HG02623 (cell line): Measurements from ENCODE around the gene RGS19.

Source experiments
- ATAC-seq: cut with Tn5 transposase; IDR thresholded peaks from one replicate; pipeline ENCODE4 v1.9.1; 2021; ENCODE audit warnings: moderate library complexity; ENCODE audit not compliant: unreplicated experiment

Gene RGS19

DNA sequence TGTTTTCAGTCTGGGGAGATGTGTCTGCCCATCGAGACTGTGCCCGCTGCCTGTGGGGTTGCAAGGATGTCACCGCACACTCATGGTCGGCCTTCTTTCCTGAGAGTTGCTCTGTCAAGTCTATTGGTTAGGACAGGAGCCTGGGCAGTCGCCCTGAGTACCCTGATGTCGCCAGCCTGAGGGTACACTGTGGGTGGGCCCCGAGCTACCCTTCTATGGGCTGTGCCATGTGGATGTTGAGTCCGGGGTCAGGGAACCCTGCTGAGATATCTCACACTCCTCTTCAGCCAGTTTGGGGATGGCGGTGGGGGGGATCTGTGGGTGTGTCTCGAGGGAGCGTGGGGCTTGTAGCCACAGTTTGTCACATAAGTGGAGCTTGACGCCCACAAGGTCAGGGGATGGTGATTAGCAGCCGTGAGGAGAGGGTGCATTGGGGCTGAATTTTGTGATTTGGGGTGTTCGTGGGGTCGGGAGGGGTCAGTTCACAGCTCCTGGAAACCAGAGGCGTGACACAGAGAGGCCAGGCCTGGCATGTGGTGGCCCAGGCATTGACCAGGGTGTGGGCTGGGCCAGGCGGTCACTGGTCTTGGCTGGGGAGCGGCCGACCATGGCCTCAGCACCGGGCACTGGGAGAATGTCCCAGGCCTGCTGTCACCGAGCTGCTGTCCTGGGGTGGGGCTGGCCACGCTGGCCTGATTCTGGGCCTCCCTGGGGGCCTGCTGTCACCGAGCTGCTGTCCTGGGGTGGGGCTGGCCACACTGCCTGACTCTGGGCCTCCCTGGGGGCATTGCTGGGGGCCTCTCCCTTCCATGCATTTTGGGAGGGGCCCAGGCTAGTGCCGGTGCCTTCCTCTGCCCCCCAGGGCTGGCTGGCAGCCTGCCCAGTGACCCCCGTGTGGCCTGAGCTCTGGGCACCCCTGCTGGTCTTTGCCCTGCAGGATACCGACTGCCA is 29.7 kb upstream of the RGS19 start:
- ATAC-seq: no peak

DNA sequence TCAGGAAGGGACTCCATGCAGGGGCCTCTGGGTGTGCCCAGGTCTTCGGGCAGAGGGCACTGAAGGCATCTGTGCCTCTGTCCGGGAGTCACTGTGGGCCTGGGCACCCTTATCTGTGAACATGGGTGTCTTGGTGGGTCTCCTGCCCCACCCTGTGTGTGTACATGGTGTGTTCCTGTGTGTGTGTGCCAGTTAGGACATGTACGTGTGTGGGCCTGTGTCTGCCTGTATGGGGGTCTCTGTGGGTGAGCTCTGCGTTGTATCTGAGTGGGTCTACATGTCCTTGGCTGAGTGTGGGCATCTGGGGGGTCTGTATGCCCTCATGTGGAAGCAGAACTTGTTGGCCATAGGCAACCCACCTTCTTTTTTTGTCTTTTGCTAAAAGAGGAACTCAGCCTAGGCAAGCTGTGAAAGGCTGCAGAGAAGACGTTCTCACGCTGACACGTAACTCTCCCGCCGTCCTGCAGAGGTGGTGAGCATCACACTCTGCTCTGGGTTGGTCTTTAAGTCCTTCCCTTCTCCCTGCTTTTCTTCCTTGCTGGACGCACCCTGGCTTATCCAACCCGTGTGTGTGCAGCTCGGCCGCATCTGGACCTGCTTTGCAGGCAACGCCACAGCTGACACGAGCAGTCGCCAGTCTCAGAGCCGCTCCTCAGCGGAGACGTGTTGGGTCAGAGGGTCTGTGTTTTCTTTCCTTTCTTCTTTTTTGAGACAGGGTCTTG is 28.6 kb upstream of the RGS19 start:
- no peak for ATAC-seq

DNA sequence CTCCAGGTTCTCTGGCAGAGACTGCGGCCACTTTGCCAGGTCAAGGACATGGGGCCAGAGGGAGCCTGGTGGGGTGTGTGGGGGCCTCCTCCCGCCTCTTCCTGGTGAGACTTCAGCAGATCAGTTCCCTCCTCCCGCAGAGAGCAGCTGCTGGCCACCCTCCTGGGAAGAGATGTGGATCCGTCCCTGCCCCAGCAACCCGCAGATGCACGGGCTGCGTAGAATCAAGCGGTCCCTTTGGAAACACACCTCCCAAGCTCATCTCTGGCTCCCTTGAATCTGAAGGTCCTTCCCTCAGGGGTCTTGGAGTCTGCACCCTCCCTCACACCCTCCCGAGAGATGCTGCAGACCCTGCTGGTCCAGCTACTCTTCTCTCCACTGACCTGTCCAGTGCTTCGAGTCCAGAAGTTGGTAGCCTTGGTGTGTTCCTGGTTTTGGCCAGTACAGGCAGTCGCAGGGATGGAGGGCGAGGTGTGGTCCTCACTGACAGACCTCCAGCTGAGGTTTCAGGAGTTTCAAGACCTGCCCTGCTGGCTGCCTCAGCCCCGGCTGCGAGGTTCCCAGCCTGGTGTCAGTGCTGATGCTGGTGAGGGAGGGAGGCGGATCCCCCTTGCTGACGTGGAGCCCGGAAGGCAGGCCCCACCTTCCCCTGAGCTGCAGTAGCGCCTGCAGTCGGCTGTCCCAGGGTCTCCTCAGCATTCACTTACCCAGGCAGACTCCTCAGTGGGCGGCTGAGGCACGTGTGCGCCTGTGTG is 27.8 kb upstream of the RGS19 start, which contains the start of gene NPBWR2:
NPBWR2 (minus strand) TSS at position 585 of the 755 bp plus-strand sequence. CDS start 734 bp downstream, outside the sequence.
- ATAC-seq: no peak

DNA sequence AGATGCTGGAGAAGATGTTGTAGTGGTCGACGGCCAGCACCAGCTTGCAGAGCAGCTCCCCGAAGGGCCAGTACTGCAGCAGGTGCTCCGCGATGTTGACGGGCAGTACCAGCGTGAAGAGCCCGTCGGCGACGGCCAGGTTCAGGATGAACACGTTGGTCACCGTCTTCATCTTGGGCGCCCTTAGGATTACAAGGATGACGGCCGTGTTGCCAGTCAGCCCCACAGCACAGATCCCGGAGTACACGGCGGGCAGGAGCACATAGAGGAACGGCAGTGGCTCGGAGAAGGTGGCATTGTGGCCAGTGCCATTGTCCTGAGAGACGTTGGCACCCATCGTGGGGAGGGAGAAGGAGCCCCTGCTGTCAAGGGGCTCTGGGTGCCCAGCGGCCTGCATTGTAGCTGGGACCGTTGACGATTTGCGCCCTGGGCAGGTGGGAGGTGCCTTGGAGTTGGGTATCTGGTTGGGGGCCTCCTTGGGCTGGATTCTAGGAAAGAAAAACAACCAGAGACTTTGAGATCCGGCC is 27.2 kb upstream of the RGS19 start:
- ATAC-seq: no peak

DNA sequence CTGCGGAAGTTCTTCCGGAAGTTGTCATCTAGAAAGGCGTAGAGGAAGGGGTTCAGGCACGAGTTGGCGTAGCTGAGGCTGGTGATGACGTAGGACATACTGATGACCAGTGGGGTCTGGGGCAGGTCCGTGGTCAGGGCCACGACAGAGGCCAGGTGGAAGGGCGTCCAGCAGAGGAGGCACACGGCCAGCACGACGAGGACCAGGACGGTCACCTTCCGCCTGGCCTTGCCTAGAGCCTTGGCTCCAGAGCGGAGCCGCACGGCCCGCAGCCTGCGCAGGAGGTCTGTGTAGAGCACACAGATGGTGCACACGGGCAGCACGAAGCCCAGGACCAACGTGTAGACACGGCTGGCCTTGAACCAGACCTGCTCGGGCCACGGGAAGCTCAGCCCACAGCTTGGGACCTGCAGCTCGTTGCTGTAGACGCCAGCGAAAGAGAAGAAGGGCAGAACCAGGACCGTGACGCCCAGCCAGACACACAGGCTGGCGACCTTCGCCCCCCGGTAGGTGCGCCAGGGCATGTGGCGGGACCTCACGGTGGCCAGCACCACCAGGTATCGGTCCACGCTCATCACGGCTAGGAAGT is 26.6 kb upstream of the RGS19 start:
- ATAC-seq: no peak

DNA sequence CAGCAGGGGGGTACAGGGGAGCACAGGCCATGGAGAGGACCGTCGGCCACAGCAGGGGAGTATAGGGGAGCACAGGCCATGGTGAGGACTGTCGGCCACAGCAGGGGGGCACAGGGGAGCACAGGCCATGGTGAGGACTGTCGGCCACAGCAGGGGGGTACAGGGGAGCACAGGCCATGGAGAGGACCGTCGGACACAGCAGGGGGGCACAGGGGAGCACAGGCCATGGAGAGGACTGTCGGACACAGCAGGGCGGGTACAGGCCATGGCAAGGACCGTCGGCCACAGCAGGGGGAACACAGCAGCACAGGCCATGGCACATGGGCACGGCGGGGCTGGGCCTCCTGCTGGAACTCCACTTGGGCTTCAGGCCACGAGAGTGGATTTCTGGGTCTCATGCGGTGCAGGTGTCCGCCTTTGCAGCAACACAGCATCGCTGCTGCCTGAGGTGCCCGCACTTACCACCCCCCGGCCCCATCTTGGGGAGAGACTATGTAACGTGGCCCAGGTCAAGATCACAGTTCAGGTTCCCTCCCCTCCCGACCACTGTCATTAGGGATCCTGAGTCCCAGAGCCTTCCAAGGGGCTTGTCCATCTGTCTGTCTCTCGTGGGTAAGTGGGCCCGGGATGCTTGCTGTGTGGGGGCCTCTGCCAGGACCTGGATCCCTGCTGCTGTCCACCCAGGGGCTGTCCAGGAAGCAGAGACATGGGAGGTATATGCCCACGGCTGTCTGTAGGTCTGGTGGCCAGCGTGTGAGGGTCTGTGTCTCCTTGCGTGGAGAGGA is 25.5 kb upstream of the RGS19 start:
- ATAC-seq: no peak

DNA sequence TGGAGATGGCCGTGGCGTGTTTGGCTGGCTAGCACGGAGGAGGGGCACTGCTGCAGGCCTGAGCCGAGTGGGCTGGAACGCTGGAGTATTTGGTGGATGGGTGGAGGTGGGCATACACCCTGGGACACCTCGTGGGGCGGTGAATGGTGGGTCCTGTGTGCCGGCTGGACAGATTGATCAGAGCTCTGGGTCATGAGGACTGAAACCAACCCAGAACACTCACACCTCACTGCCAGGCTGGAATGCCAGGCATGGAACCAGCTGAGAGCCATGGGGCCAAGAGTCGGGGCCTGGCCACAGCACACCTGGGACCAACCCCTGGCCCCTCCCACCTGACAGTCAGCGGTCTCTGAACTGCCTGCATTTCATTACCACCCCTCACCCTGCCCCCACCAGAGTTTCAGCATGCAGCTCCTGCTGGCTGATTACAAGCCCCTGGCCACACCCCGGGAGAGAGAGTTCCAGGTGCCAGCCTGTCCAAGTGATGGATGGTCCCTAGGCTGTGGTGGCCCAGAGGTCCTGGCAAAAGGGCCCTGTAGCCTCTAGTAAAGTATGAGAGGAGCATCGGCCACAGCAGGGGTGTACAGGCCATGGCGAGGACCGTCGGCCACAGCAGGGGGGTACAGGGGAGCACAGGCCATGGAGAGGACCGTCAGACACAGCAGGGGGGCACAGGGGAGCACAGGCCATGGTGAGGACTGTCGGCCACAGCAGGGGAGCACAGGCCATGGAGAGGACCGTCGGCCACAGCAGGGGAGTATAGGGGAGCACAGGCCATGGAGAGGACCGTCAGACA is 24.8 kb upstream of the RGS19 start:
- ATAC-seq: no peak

DNA sequence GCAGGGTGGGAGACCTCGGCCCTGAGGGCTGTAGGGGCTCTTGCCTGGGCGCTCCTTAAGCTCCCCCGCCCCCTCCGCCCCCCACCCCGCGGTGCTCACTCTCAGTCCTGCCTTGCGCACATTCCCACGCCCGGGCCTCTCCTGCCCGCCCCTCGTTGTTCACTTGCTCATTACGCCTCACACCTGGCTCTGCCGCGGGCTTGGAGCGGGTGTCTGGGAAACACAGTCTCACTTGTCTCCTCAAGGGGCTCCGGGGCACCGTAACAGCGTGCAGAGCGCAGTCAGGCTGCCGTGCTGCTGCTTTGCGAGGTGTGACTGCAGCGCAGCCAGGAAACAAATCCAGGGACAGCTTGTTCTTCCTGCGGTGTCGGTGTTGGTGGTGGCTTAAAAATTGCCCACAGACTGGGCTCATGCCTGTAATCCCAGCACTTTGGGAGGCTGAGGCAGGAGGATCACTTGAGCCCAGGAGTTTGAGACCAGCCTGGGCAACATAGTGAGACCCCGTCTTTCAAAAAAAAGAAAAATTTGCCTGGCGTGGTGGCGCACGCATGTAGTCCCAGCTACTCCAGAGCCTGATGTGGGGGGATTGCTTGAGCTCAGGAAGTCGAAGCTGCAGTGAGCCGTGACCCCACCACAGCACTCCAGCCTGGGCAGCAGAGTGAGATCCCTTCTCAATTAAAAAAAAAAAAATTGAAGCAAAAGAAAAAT is 23.5 kb upstream of the RGS19 start:
- ATAC-seq: no peak

DNA sequence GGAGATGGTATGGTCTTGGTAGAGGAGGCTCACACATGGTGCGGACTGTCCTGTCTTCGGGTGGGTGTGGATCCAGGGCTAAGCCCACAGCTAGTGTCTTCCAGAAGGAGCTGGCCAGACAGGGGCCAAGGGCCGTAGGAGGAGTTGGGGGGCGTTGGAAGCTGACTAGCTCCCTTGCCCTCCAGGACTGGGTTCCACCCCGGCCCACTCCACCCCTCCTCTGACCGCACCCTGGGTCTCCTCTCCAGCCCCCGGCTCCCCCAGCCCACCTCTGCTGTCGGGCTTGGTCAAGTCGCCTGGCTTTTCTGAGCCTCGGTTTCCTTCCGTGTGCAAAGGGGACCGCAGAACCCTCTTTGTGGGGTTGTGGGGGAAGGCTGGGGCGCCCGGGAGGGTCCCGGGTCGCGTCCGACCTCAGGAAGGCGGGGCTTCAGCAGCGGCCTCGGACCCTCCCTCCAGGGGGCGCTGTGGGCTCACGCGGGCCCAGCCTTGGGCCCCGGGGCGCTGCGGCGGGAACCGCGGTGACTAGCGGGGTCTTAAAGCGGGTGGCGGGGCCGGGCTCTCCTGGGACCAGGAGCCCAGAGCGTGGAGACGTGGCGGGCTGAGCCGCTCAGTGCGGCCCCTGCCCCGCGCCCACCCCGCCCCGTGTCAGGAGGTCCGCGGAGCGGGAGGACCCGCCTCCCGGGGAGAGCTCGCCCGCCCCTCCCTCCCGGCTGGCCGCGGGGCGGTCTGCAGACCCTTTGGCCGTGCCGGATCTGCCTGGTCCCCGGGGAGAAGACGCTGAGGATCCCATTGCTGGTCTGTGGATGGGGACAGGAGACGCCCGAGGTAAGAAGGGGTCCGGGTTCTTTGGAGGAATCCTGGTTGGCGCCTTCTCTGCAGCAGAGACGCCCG is 22.7 kb upstream of the RGS19 start:
- ATAC-seq: no peak

DNA sequence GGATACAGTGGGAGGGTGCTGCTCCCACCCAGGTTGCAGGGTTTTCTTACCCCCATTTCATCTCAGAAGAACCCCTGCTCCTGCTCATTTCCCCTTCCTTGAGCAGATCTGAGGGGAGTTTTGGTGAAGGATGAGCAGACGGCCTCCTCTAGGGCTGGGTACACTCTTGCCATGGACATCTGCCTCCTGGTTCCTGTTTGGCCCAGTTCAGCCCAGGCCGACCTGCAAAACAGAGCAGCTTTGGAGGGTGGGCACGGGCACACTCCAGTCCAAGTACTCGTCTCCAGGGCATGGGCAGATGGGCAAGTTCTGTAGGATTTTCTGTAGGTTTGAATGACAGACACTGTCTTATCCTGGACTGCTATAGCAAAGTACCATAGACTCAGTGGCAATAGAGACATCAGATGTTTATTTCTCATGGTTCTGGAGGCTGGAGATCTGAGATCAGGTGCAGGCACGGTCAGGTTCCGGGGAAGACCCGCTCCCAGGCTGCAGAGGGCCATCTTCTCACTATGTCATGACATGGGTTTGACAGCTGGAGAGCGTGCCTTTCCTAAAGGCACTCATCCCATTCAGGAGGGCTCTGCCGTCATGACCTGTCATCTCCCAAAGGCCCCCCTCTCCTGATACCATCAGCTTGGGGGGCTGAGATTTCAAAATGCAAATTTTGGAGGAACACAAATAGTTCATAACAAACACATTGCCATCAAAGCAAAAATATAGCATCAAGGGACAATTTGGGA is 21.8 kb upstream of the RGS19 start:
- no peak for ATAC-seq

DNA sequence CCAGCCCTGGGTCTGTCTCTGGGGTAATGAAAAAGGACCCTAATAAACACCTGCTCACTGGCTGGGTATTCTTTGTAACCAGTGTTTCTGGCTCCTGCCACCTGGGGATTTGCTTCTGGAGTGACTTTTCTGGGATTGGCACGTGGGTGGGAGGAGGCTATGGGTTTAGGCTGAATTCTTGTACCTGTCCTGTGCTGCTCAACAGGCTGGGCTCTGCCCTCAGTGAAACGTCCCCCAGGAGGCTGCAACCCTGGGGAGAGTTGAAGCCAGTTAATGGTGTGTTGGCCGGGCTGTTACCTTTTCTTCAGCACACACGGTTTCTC is 21.2 kb upstream of the RGS19 start:
- ATAC-seq: no peak

DNA sequence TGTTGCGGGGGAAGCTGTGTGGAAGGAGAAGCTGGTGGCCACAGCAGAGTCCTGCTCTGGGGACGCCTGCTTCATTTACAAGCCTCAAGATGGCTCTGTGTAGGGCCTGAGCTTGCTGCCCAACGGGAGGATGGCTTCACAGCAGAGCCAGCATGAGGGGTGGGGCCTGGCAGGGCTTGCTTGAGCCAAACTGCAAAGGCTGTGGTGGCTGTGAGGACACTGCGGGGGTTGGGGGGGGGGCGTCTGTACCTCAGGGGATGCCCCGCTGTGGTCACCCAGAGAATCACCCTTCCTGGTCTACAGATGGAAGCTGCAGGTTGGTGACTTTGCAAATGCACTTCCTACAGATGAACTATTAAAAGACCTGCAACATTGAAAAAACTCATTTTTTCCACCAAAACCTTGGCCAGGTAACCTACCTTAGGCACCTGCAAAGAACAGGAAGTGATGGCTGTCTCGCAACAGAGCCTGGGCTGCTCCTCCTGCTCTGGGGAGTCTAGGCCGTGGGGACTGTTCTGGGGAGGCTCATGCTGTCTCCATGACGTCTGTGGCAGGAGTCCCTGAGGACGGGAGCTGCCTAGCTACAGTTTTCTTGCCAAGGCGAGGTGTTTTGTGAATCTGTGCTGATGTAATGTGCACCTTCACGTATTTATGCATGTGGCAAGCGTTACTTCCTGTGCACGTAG is 20.7 kb upstream of the RGS19 start:
- ATAC-seq: no peak

DNA sequence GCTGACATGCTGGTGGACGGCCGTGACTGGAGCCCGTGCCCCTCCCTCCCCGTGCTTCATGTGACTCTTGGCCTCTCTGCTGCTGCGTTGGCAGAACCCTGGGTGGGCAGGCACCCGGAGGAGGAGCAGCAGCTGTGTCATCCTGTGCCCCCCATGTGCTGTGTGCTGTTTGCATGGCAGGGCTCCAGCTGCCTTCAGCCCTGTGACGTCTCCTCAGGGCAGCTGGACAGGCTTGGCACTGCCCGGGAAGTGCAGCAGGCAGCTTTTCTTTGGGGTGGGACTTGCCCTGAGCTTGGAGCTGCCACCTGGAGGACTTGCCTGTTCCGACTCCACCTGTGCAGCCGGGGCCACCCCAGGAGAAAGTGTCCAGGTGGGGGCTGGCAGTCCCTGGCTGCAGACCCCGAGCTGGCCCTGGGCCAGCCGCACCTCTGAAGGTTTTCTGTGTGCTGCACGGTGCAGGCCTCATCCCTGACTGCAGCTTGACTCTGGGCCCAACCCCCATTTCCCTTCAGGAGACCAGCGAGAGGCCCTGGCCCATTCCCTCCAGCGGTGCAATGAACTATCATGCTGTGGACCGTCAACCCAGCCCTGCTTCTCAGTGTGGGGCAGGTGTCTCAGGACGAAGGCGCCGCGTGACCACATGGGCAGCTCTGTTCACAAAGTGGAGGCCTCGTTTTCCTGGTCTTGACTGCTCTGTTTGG is 19.9 kb upstream of the RGS19 start:
- no peak for ATAC-seq

DNA sequence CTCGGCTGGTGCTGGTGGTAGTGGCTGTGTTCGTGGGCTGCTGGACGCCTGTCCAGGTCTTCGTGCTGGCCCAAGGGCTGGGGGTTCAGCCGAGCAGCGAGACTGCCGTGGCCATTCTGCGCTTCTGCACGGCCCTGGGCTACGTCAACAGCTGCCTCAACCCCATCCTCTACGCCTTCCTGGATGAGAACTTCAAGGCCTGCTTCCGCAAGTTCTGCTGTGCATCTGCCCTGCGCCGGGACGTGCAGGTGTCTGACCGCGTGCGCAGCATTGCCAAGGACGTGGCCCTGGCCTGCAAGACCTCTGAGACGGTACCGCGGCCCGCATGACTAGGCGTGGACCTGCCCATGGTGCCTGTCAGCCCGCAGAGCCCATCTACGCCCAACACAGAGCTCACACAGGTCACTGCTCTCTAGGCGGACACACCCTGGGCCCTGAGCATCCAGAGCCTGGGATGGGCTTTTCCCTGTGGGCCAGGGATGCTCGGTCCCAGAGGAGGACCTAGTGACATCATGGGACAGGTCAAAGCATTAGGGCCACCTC is 19.2 kb upstream of the RGS19 start:
- no peak for ATAC-seq

DNA sequence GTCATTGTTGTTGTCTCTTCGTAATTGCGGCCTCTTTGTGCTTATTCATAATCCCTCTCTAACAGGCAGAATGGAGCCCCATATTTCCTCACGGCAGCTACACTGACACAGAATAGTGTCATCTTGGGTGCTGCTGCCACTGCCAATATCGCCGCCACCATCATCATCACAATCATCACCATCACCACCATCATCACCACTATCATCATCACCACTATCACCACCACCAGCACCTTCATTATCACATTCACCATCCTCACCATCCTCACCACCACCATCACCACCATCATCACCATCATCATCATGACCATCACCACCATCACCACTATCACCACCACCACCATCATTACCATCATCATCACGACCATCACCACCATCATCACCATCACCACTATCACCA is 17.2 kb upstream of the RGS19 start:
- no peak for ATAC-seq

DNA sequence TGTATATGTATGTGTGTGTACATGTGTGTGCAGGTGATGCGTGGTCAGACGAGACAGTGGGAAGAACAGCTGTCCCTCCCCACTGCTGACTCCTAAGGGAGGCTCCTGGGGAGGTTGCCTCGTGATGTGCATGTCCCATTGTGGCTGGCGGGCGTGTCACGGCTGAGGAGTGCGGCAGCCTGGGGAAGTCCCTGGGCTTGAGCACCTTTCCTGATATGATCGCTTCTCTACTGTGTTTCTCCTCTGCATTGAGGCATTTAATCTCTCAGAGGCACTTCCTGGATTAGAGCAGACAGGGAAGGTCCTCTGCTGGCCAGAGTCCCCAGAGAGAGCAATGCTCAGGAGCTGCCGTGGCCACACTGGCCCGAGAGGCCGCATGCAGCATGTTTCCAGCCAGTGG is 16.6 kb upstream of the RGS19 start:
- no peak for ATAC-seq
